ENCODE data around the gene CHST13.
"Not testable (repeated sequence)": the region's sequence is repeated elsewhere in the genome, so short reads cannot be mapped to it uniquely, and the experiment has no call there.

The CHST13 gene

GRCh38 chr3:126525091-126525852, 1.3 kb downstream of the CHST13 start:
- Mint-ChIP-seq H3K36me3 (no peaks in the 10 kb centered on the region), H3K27ac (no peak overlapping the region), H3K9me3 (no peaks in the 10 kb centered on the region), H3K4me3 (no peak overlapping the region), H3K4me1 (peaks cover 4% of the 10 kb centered on the region)
- DNase-seq (ENCODE audit: low spot score in 2 of 2): no peak
- no peak for ATAC-seq

- Mint-ChIP-seq H3K4me1 (peaks cover 4% of the 10 kb centered on the region), H3K27ac (no peak overlapping the region), H3K9me3 (no peaks in the 10 kb centered on the region), H3K36me3 (no peaks in the 10 kb centered on the region), H3K4me3 (no peak overlapping the region)
- no peak for ATAC-seq
- no peak for DNase-seq (ENCODE audit: low spot score in 2 of 2)
Measured at GRCh38 chr3:126525853-126526667, 2.1 kb downstream of the CHST13 start.

GRCh38 chr3:126526668-126527005, 2.7 kb downstream of the CHST13 start:
- DNase-seq (ENCODE audit: low spot score in 2 of 2): no peak
- Mint-ChIP-seq H3K4me3 (no peak overlapping the region), H3K36me3 (no peaks in the 10 kb centered on the region), H3K4me1 (peaks cover 4% of the 10 kb centered on the region), H3K27ac (no peak overlapping the region), H3K9me3 (no peaks in the 10 kb centered on the region)
- no peak for ATAC-seq

GRCh38 chr3:126527006-126527405, 3.1 kb downstream of the CHST13 start:
- ATAC-seq (no peak), DNase-seq (ENCODE audit: low spot score in 2 of 2) (no peak)
- H3K9me3 Mint-ChIP-seq: no peaks in the 10 kb centered on the region
- peaks cover 3% of the 10 kb centered on the region for H3K4me1 Mint-ChIP-seq
- no peaks in the 10 kb centered on the region for H3K36me3 Mint-ChIP-seq
- H3K27ac Mint-ChIP-seq: no peak overlapping the region
- no peak overlapping the region for H3K4me3 Mint-ChIP-seq

- H3K9me3 Mint-ChIP-seq: no peaks in the 10 kb centered on the region
- no peak for ATAC-seq
- no peak for DNase-seq (ENCODE audit: low spot score in 2 of 2)
- no peak overlapping the region for H3K27ac Mint-ChIP-seq
- H3K36me3 Mint-ChIP-seq: no peaks in the 10 kb centered on the region
- no peak overlapping the region for H3K4me3 Mint-ChIP-seq
- H3K4me1 Mint-ChIP-seq: no peaks in the 10 kb centered on the region
Measured at GRCh38 chr3:126527455-126528211, 3.7 kb downstream of the CHST13 start.

- no peak overlapping the region for H3K27ac Mint-ChIP-seq
Measured at GRCh38 chr3:126528419-126528799, 4.5 kb downstream of the CHST13 start.

GRCh38 chr3:126528800-126529541, 5.0 kb downstream of the CHST13 start:
- no peak overlapping the region for H3K27ac Mint-ChIP-seq
- H3K4me1 Mint-ChIP-seq: no peaks in the 10 kb centered on the region
- ATAC-seq: no peak
- H3K4me3 Mint-ChIP-seq: no peak overlapping the region
- H3K36me3 Mint-ChIP-seq: no peaks in the 10 kb centered on the region
- DNase-seq (ENCODE audit: low spot score in 2 of 2): no peak
- no peaks in the 10 kb centered on the region for H3K9me3 Mint-ChIP-seq

More at GRCh38 chr3:126528419-126528799, 4.5 kb downstream of the CHST13 start:
- Mint-ChIP-seq H3K4me1 (no peaks in the 10 kb centered on the region), H3K36me3 (no peaks in the 10 kb centered on the region), H3K9me3 (no peaks in the 10 kb centered on the region), H3K4me3 (no peak overlapping the region)
- DNase-seq (ENCODE audit: low spot score in 2 of 2): no peak
- ATAC-seq: no peak

- no peak overlapping the region for H3K4me3 Mint-ChIP-seq
- DNase-seq (ENCODE audit: low spot score in 2 of 2) (no peak), ATAC-seq (no peak)
- H3K9me3 Mint-ChIP-seq: no peaks in the 10 kb centered on the region
- H3K4me1 Mint-ChIP-seq: no peaks in the 10 kb centered on the region
- no peak overlapping the region for H3K27ac Mint-ChIP-seq
- H3K36me3 Mint-ChIP-seq: no peaks in the 10 kb centered on the region
Measured at GRCh38 chr3:126529585-126530170, 5.7 kb downstream of the CHST13 start.

GRCh38 chr3:126530171-126531050, 6.5 kb downstream of the CHST13 start:
- H3K9me3 Mint-ChIP-seq: no peaks in the 10 kb centered on the region
- no peak overlapping the region for H3K27ac Mint-ChIP-seq
- DNase-seq (ENCODE audit: low spot score in 2 of 2): no peak
- peak; percentile 6 for ATAC-seq
- H3K4me3 Mint-ChIP-seq: no peak overlapping the region
- H3K36me3 Mint-ChIP-seq: no peaks in the 10 kb centered on the region
- no peaks in the 10 kb centered on the region for H3K4me1 Mint-ChIP-seq

- H3K9me3 Mint-ChIP-seq: no peaks in the 10 kb centered on the region
- no peak overlapping the region for H3K27ac Mint-ChIP-seq
- no peaks in the 10 kb centered on the region for H3K36me3 Mint-ChIP-seq
- no peak overlapping the region for H3K4me3 Mint-ChIP-seq
- DNase-seq (ENCODE audit: low spot score in 2 of 2): no peak
- ATAC-seq: no peak
- no peaks in the 10 kb centered on the region for H3K4me1 Mint-ChIP-seq
Measured at GRCh38 chr3:126531051-126531330, 7.0 kb downstream of the CHST13 start.

GRCh38 chr3:126533506-126533905, 9.6 kb downstream of the CHST13 start:
- ATAC-seq: no peak
- no peak for DNase-seq (ENCODE audit: low spot score in 2 of 2)
- Mint-ChIP-seq H3K9me3 (no peaks in the 10 kb centered on the region), H3K4me3 (no peak overlapping the region), H3K4me1 (no peaks in the 10 kb centered on the region), H3K36me3 (no peaks in the 10 kb centered on the region), H3K27ac (no peak overlapping the region)

GRCh38 chr3:126534716-126535115, 10.8 kb downstream of the CHST13 start:
- not testable (repeated sequence) for H3K4me3 Mint-ChIP-seq; H3K4me1 Mint-ChIP-seq; H3K27ac Mint-ChIP-seq; H3K9me3 Mint-ChIP-seq; DNase-seq (ENCODE audit: low spot score in 2 of 2); H3K36me3 Mint-ChIP-seq; ATAC-seq

- no peak overlapping the region for H3K27ac Mint-ChIP-seq
- H3K36me3 Mint-ChIP-seq: peaks cover 6% of the 10 kb centered on the region
- DNase-seq (ENCODE audit: low spot score in 2 of 2) (no peak), ATAC-seq (peak; percentile 18)
- H3K4me3 Mint-ChIP-seq: no peak overlapping the region
- no peaks in the 10 kb centered on the region for H3K9me3 Mint-ChIP-seq
- peaks cover 7% of the 10 kb centered on the region for H3K4me1 Mint-ChIP-seq
Measured at GRCh38 chr3:126535636-126536035, 11.7 kb downstream of the CHST13 start.

- Mint-ChIP-seq H3K36me3 (peaks cover 6% of the 10 kb centered on the region), H3K9me3 (no peaks in the 10 kb centered on the region), H3K4me1 (peaks cover 7% of the 10 kb centered on the region), H3K4me3 (no peak overlapping the region), H3K27ac (no peak overlapping the region)
- DNase-seq (ENCODE audit: low spot score in 2 of 2) (no peak), ATAC-seq (no peak)
Measured at GRCh38 chr3:126536126-126536525, 12.2 kb downstream of the CHST13 start.
